Smooth muscle cell (in vitro differentiated cells): ENCODE measurements around the gene SSH3. TPM values are rescaled to one million over a fixed set of nuclear protein-coding genes. Genes with fewer than 3 reads are reported as not detected.

Experiments
- DNase-seq: peaks from one replicate; lab custom pipeline; 2025; ENCODE audit not compliant: unreplicated experiment; lab: John Stamatoyannopoulos, UW
- H2AFZ ChIP-seq: fragments of 200-600 bp; sonication (generic); 2 replicates; pipeline ENCODE4 v1.6.0; 2016; ENCODE audit warnings: antibody characterized with exemption, low read depth, mild to moderate bottlenecking
- H3F3A ChIP-seq: fragments of 200-600 bp; sonication (generic); 2 replicates; pipeline ENCODE4 v1.6.0; 2017; ENCODE audit warnings: antibody characterized with exemption, low read depth
- H3K27ac ChIP-seq: fragments of 200-600 bp; sonication (generic); 2 replicates; pipeline ENCODE4 v1.5.1; 2016; ENCODE audit warnings: low read depth, mild to moderate bottlenecking
- H3K27me3 ChIP-seq: fragments of 200-600 bp; sonication (generic); 2 replicates; pipeline ENCODE4 v1.6.1; 2016; ENCODE audit warnings: low read depth, mild to moderate bottlenecking
- H3K36me3 ChIP-seq: fragments of 200-600 bp; sonication (generic); 2 replicates; pipeline ENCODE4 v1.5.1; 2016; ENCODE audit warnings: low read depth
- H3K4me1 ChIP-seq: fragments of 200-600 bp; sonication (generic); 2 replicates; pipeline ENCODE4 v1.5.1; 2016; ENCODE audit warnings: low read depth
- H3K4me2 ChIP-seq: fragments of 200-600 bp; sonication (generic); 2 replicates; pipeline ENCODE4 v1.6.0; 2016; ENCODE audit warnings: mild to moderate bottlenecking
- H3K4me3 ChIP-seq: fragments of 200-600 bp; sonication (generic); 2 replicates; pipeline ENCODE4 v1.5.1; 2016; ENCODE audit warnings: mild to moderate bottlenecking
- H3K79me2 ChIP-seq: fragments of 200-600 bp; sonication (generic); 2 replicates; pipeline ENCODE4 v1.6.0; 2016; ENCODE audit warnings: low read depth, mild to moderate bottlenecking
- H3K9ac ChIP-seq: fragments of 200-600 bp; sonication (generic); 2 replicates; pipeline ENCODE4 v1.6.0; 2016; ENCODE audit warnings: low read depth
- H3K9me3 ChIP-seq: fragments of 200-600 bp; sonication (generic); replicated peaks from 2 replicates; pipeline ENCODE4 v1.5.1; 2016; ENCODE audit warnings: low read depth
- H4K20me1 ChIP-seq: fragments of 200-600 bp; sonication (generic); 2 replicates; pipeline ENCODE4 v1.6.0; 2016; ENCODE audit warnings: low read depth
- CTCF ChIP-seq: fragments of 200-600 bp; sonication (generic); IDR thresholded peaks from 2 replicates; pipeline ENCODE4 v1.5.1; 2017; ENCODE audit warnings: borderline replicate concordance, mild to moderate bottlenecking, antibody characterized with exemption; ENCODE audit not compliant: insufficient read depth, poor library complexity, severe bottlenecking
- WGBS: methylation state at CpG from one replicate; pipeline ENCODE4 v1.1.7; 2016; ENCODE audit warnings: low lambda C conversion rate; 5-methylcytosine and 5-hydroxymethylcytosine counted together
- polyA plus RNA-seq: library from polyadenylated mRNA; unstranded; fragments of >200 nt; fragmentation: Nextera tagmentation; extraction: Ambion mirVana; gene quantifications from 2 replicates; pipeline ENCODE4 v1.2.1, GENCODE V29; 2016
- total RNA-seq: library from RNA; depleted of rRNA; stranded (reverse); fragments of >200 nt; gene quantifications from 2 replicates; pipeline ENCODE4 v1.2.3, GENCODE V29; 2014

Gene SSH3
- total and polyA plus RNA-seq, 2 experiments from 2014 or later = 23.9 to 29.3 TPM

- DNase-seq = no peak
- H3K4me1 ChIP-seq = no peaks in the 10 kb centered on the region
- no peak overlapping the region for H3K4me3 ChIP-seq
- H3K79me2 ChIP-seq = no peaks in the 10 kb centered on the region
- H3F3A ChIP-seq = no peaks in the 10 kb centered on the region
- no peak overlapping the region for H2AFZ ChIP-seq
- no peaks in the 10 kb centered on the region for H4K20me1 ChIP-seq
- no peaks in the 10 kb centered on the region for H3K27me3 ChIP-seq
- 86% methylated on average over 18 of the region's 18 CpGs for WGBS
- H3K4me2 ChIP-seq = no peak overlapping the region
- H3K27ac ChIP-seq = peak overlapping the region; percentile 42
- H3K9ac ChIP-seq = no peak overlapping the region
- TF ChIP-seq CTCF = no peak
- H3K9me3 ChIP-seq = no peaks in the 10 kb centered on the region
- no peaks in the 10 kb centered on the region for H3K36me3 ChIP-seq
These were observed 7.8 kb downstream of the SSH3 start for GRCh38 chr11:67311051-67311555.

GRCh38 chr11:67311556-67312082 is 8.3 kb downstream of the SSH3 start:
- WGBS = 89% methylated on average over 13 of the region's 15 CpGs

GRCh38 chr11:67312187-67313021 is 9.1 kb downstream of the SSH3 start:
- Histone ChIP-seq H3K4me3 (no peak overlapping the region), H3K36me3 (no peaks in the 10 kb centered on the region), H3K27me3 (no peaks in the 10 kb centered on the region), H3K27ac (peak overlapping the region; percentile 59), H2AFZ (no peak overlapping the region), H3K9me3 (no peaks in the 10 kb centered on the region), H3F3A (no peaks in the 10 kb centered on the region), H4K20me1 (no peaks in the 10 kb centered on the region), H3K4me1 (no peaks in the 10 kb centered on the region), H3K79me2 (no peaks in the 10 kb centered on the region), H3K9ac (no peak overlapping the region), H3K4me2 (no peak overlapping the region)
- 78% methylated on average over 22 of the region's 22 CpGs for WGBS
- no peak for TF ChIP-seq CTCF
- no peak for DNase-seq

More at GRCh38 chr11:67311556-67312082, 8.3 kb downstream of the SSH3 start:
- H3K27ac ChIP-seq = peak overlapping the region; percentile 59
- no peaks in the 10 kb centered on the region for H4K20me1 ChIP-seq
- H3F3A ChIP-seq = no peaks in the 10 kb centered on the region
- no peak overlapping the region for H3K9ac ChIP-seq
- H2AFZ ChIP-seq = no peak overlapping the region
- no peaks in the 10 kb centered on the region for H3K79me2 ChIP-seq
- H3K4me3 ChIP-seq = no peak overlapping the region
- H3K9me3 ChIP-seq = no peaks in the 10 kb centered on the region
- no peaks in the 10 kb centered on the region for H3K27me3 ChIP-seq
- H3K4me1 ChIP-seq = no peaks in the 10 kb centered on the region
- H3K36me3 ChIP-seq = no peaks in the 10 kb centered on the region
- TF ChIP-seq CTCF = no peak
- no peak overlapping the region for H3K4me2 ChIP-seq
- no peak for DNase-seq
